Hepatocyte (in vitro differentiated cells): Measurements from ENCODE around the gene ADAMTS3. TPM values are rescaled to one million over a fixed set of nuclear protein-coding genes. Genes with fewer than 3 reads are reported as not detected.
"Not testable (repeated sequence)": the region's sequence is repeated elsewhere in the genome, so short reads cannot be mapped to it uniquely, and the experiment has no call there.

Source experiments
- DNase-seq: peaks from one replicate; pipeline ENCODE4 v3.0.0-alpha.2; 2016; ENCODE audit warnings: low spot score
- H2AFZ ChIP-seq: fragments of 200-600 bp; sonication (generic); 2 replicates; pipeline ENCODE4 v1.6.0; 2016; ENCODE audit warnings: antibody characterized with exemption, mild to moderate bottlenecking
- H3K27ac ChIP-seq: fragments of 200-600 bp; sonication (generic); 2 replicates; pipeline ENCODE4 v1.5.1; 2016; ENCODE audit warnings: mild to moderate bottlenecking
- H3K27me3 ChIP-seq: fragments of 200-600 bp; sonication (generic); 2 replicates; pipeline ENCODE4 v1.6.1; 2016
- H3K36me3 ChIP-seq: fragments of 200-600 bp; sonication (generic); replicated peaks from 2 replicates; pipeline ENCODE4 v1.5.1; 2016; ENCODE audit warnings: low read depth; ENCODE audit not compliant: insufficient read depth
- H3K4me1 ChIP-seq: fragments of 200-600 bp; sonication (generic); 2 replicates; pipeline ENCODE4 v1.5.1; 2016; ENCODE audit warnings: mild to moderate bottlenecking, moderate library complexity; ENCODE audit not compliant: insufficient read depth
- H3K4me2 ChIP-seq: fragments of 200-600 bp; sonication (generic); 2 replicates; pipeline ENCODE4 v1.6.0; 2016
- H3K4me3 ChIP-seq: fragments of 200-600 bp; sonication (generic); 2 replicates; pipeline ENCODE4 v1.5.1; 2016; ENCODE audit warnings: mild to moderate bottlenecking
- H3K79me2 ChIP-seq: fragments of 200-600 bp; sonication (generic); 2 replicates; pipeline ENCODE4 v1.6.0; 2017; ENCODE audit warnings: mild to moderate bottlenecking
- H3K9me2 ChIP-seq: fragments of 200-600 bp; sonication (generic); replicated peaks from 2 replicates; pipeline ENCODE4 v1.6.0; 2017; ENCODE audit warnings: mild to moderate bottlenecking; ENCODE audit not compliant: insufficient read depth
- H3K9me3 ChIP-seq: fragments of 200-600 bp; sonication (generic); 2 replicates; pipeline ENCODE4 v1.5.1; 2016; ENCODE audit warnings: low read depth, mild to moderate bottlenecking
- H4K20me1 ChIP-seq: fragments of 200-600 bp; sonication (generic); 2 replicates; pipeline ENCODE4 v1.6.0; 2016; ENCODE audit warnings: mild to moderate bottlenecking; ENCODE audit not compliant: insufficient read depth, poor library complexity, severe bottlenecking
- CTCF ChIP-seq: fragments of 200-600 bp; sonication (generic); IDR thresholded peaks from 2 replicates; pipeline ENCODE4 v1.5.1; 2016; ENCODE audit warnings: antibody characterized with exemption, mild to moderate bottlenecking; ENCODE audit not compliant: poor library complexity
- EZH2 ChIP-seq: fragments of 200-600 bp; sonication (generic); IDR thresholded peaks from 2 replicates; pipeline ENCODE4 v1.6.1; 2016; ENCODE audit warnings: antibody characterized with exemption, mild to moderate bottlenecking, borderline replicate concordance
- EZH2phosphoT487 ChIP-seq: fragments of 200-600 bp; sonication (generic); IDR thresholded peaks from one replicate; pipeline ENCODE4 v1.6.1; 2018; ENCODE audit warnings: antibody characterized with exemption, mild to moderate bottlenecking, low read depth, moderate library complexity; ENCODE audit not compliant: unreplicated experiment, severe bottlenecking
- WGBS: methylation state at CpG from one replicate; pipeline ENCODE4 v1.1.6; 2016; ENCODE audit warnings: low lambda C conversion rate; ENCODE audit errors: missing lambda C conversion rate; 5-methylcytosine and 5-hydroxymethylcytosine counted together
- polyA plus RNA-seq: library from polyadenylated mRNA; unstranded; fragments of >200 nt; fragmentation: Nextera tagmentation; extraction: Ambion mirVana; gene quantifications from 2 replicates; pipeline ENCODE4 v1.2.1, GENCODE V29; 2016
- total RNA-seq: library from RNA; depleted of rRNA; stranded (reverse); fragments of >200 nt; gene quantifications from 2 replicates; pipeline ENCODE4 v1.2.3, GENCODE V29; 2014

ADAMTS3 gene
- total and polyA plus RNA-seq, 2 experiments from 2014 or later: 0.59 to 5.8 TPM

GRCh38 chr4:72552447-72552846, 16.6 kb downstream of the ADAMTS3 start:
- DNase-seq: no peak
- no peaks in the 10 kb centered on the region for H3K79me2 ChIP-seq
- H4K20me1 ChIP-seq: no peaks in the 10 kb centered on the region
- no peak overlapping the region for H2AFZ ChIP-seq
- no peaks in the 10 kb centered on the region for H3K27me3 ChIP-seq
- no peak overlapping the region for H3K4me2 ChIP-seq
- H3K9me2 ChIP-seq: no peaks in the 10 kb centered on the region
- H3K36me3 ChIP-seq: no peaks in the 10 kb centered on the region
- no peak overlapping the region for H3K27ac ChIP-seq
- H3K9me3 ChIP-seq: no peaks in the 10 kb centered on the region
- WGBS: 81% methylated on average over 2 of the region's 2 CpGs
- H3K4me3 ChIP-seq: no peak overlapping the region
- TF ChIP-seq CTCF (no peak), EZH2 (no peak), EZH2phosphoT487 (no peak)
- no peaks in the 10 kb centered on the region for H3K4me1 ChIP-seq

- DNase-seq: no peak
- Histone ChIP-seq H3K9me2 (no peaks in the 10 kb centered on the region), H3K27me3 (no peaks in the 10 kb centered on the region), H3K4me2 (no peak overlapping the region), H3K27ac (no peak overlapping the region), H3K36me3 (no peaks in the 10 kb centered on the region), H3K4me3 (no peak overlapping the region), H4K20me1 (no peaks in the 10 kb centered on the region), H3K4me1 (no peaks in the 10 kb centered on the region), H3K9me3 (no peaks in the 10 kb centered on the region), H3K79me2 (no peaks in the 10 kb centered on the region), H2AFZ (no peak overlapping the region)
- no peak for TF ChIP-seq EZH2
- no peak for TF ChIP-seq CTCF
- no peak for TF ChIP-seq EZH2phosphoT487
- 93% methylated on average over 1 of the region's 1 CpG for WGBS
These were observed 22.6 kb downstream of the ADAMTS3 start for GRCh38 chr4:72546456-72546855.

GRCh38 chr4:72540694-72541093, 28.3 kb downstream of the ADAMTS3 start:
- H3K4me1 ChIP-seq, H4K20me1 ChIP-seq, H2AFZ ChIP-seq, H3K4me3 ChIP-seq, H3K79me2 ChIP-seq, H3K27me3 ChIP-seq, H3K9me3 ChIP-seq, H3K4me2 ChIP-seq, H3K27ac ChIP-seq, DNase-seq, H3K36me3 ChIP-seq, H3K9me2 ChIP-seq: not testable (repeated sequence)
- WGBS: 93% methylated on average over 1 of the region's 1 CpG

GRCh38 chr4:72538006-72538405, 31.0 kb downstream of the ADAMTS3 start:
- 83% methylated on average over 1 of the region's 1 CpG for whole genome bisulfite sequencing
- no peak overlapping the region for H2AFZ ChIP-seq
- H3K79me2 ChIP-seq: no peaks in the 10 kb centered on the region
- no peak overlapping the region for H3K4me2 ChIP-seq
- H3K36me3 ChIP-seq: no peaks in the 10 kb centered on the region
- H3K9me3 ChIP-seq: no peaks in the 10 kb centered on the region
- no peaks in the 10 kb centered on the region for H3K4me1 ChIP-seq
- no peak overlapping the region for H3K27ac ChIP-seq
- no peak for TF ChIP-seq CTCF
- TF ChIP-seq EZH2phosphoT487: no peak
- no peak for TF ChIP-seq EZH2
- H4K20me1 ChIP-seq: no peaks in the 10 kb centered on the region
- H3K9me2 ChIP-seq: no peaks in the 10 kb centered on the region
- no peaks in the 10 kb centered on the region for H3K27me3 ChIP-seq
- DNase-seq: no peak
- no peak overlapping the region for H3K4me3 ChIP-seq
